Measurements from ENCODE around the gene INPP5B.
A peak's percentile ranks its signal among the peaks of the same experiment; 100 is the strongest.
"Not testable (repeated sequence)": the region's sequence is repeated elsewhere in the genome, so short reads cannot be mapped to it uniquely, and the experiment has no call there.

The INPP5B gene

GRCh38 chr1:37946703-37947360 lies at the start of gene INPP5B:
Gene INPP5B, minus strand, starts transcription at chr1:37947053. Its CDS starts 745 bp downstream, at chr1:37946308.
- peak; percentile 86 for DNase-seq

DNA sequence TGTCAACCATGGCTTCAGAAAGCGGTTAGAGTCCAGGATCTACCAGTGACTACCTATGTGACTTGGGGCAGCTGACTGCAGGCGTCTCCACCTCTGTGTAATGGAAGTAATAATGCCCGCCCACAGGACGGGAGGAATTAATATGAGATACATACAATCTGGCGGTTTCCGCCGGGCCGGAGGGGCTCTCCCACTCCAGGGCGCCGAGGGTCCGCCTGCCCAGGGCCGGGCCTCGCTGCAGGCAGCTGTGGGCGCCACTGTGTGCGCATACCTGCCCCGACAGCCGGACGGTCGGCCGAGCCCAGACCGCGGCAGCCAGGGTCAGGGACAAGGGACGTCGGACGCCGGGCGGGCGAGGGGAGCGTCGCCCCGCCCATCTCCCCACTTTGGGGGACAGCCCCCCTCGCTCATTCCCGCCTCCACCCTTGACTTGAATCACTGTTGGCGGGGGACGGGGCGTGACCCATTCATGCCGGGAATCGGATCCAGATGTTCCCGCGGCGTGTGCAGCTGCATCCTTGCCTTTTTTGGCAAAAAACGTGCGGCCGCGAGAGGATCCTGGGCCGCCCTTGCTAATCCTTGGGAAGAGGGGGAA lies 49.0 kb upstream of the INPP5B start:
- peak; percentile 58 for DNase-seq

DNA sequence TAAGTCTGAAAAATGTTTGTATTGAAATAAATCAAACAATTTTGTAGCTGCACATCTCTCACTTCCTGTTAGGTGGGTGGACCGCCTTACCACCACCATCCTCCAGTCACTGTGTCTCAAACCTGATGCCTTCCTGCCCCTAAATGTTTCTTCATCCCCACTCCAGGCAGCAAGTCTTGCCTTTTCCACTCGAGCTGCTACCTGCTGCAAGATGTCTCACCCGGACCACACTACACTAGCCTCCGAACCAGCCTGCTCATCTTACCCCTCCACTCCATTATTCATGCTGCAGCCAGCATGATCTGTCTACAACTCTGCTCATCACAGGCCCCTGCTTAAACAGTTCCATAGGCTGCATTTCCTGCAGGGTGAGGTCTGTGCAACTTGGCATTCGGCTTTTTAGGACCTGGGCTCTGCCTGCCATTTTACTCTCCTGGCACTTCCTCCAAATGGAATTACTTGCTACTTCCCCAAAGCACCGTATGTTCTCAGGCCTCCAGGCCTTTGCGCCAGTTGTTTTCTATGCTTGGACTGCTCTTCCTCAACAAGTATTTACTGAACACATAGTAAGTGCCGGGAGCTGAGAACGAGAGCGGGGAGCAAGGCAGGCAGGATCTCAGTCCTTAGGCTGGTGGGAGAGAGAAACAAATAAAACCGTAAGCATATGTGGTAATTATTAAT lies 48.2 kb upstream of the INPP5B start:
- no peak for DNase-seq

- peak; percentile 52 for DNase-seq
Observed at GRCh38 chr1:37989361-37989930, 42.6 kb upstream of the INPP5B start.

GRCh38 chr1:37987679-37988078 lies 40.8 kb upstream of the INPP5B start:
- DNase-seq, result no peak

DNA sequence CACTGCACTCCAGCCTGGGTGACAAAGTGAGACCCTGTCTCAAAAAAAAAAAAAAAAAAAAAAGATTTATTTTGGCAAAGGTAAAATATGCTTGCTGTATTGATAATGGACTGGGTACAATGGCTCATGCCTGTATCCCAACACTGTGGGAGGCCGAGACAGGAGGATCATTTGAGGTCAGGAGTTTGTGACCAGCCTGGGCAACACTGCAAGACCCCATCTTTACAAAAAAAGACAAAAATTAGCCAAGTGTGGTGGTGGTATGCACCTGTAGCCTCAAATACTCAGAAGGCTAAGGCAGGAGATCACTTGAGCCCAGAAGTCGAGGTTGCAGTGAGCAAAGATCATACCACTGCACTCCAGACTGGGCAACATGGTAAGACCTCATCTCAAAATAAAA lies 36.7 kb upstream of the INPP5B start:
- no peak for DNase-seq

- no peak for DNase-seq
Observed at GRCh38 chr1:37978541-37978940, 31.7 kb upstream of the INPP5B start.

DNA sequence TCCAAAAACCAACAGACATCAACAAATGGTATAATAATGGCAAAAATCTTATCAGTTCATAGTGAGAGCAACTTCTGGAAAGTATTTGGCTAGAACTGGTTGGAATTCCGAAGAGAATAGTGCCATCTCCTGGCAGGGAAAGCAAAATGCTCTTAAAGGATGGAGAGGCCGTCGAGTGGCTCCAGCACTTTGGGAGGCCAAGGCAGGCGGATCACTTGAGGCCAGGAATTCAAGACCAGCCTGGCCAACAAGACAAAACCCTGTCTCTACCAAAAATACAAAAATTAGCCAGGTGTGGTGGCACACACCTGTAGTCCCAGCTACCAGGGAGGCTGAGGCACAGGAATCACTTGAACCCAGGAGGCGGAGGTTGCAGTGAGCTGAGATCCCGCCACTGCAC lies 28.2 kb upstream of the INPP5B start:
- peak; percentile 65 for DNase-seq

- DNase-seq, result no peak
Observed at GRCh38 chr1:37974567-37974966, 27.7 kb upstream of the INPP5B start.

- not testable (repeated sequence) for DNase-seq
Observed at GRCh38 chr1:37973684-37974083, 26.8 kb upstream of the INPP5B start.

- DNase-seq, result no peak
Observed at GRCh38 chr1:37965301-37965700, 18.4 kb upstream of the INPP5B start.

DNA sequence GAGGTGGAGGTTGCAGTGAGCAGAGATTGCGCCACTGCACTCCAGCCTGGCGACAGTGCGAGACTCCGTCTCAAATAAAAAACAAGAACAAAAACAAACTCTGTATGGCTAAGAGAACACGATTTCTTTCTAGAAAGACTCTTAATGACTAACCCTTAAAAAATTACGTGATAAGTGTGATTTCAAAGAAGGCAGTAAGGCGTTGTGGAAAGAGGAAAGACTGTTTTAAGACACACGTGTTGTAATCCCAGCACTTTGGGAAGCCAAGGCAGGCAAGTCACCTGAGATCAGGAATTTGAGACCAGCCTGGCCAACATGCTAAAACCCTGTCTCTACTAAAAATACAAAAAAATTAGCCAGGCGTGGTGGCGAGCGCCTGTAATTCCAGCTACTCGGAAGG lies 17.3 kb upstream of the INPP5B start:
- not testable (repeated sequence) for DNase-seq

GRCh38 chr1:37958690-37959089 lies 11.8 kb upstream of the INPP5B start:
- peak; percentile 95 for DNase-seq

DNA sequence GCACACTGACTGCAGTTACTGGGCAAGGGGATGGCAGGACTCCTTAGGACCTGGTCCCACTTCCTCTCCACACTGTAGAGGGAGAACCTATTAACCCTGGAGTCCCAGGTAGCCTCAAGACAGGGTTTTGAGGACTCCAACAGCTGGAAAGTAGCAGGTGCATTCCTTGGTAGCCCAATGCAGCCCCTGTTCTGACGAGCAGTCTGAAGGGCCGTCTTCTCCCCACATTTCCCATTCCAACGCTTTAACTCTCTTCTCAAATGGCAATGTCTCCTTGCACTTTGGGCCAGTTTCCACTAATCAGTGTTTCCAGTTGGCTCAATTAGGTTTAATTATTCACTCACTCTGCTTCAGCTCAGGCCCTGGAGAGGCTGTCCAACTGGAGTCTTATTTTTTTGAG lies 8.8 kb upstream of the INPP5B start:
- no peak for DNase-seq

GRCh38 chr1:37954316-37954971 lies 7.6 kb upstream of the INPP5B start:
- DNase-seq, result no peak

DNA sequence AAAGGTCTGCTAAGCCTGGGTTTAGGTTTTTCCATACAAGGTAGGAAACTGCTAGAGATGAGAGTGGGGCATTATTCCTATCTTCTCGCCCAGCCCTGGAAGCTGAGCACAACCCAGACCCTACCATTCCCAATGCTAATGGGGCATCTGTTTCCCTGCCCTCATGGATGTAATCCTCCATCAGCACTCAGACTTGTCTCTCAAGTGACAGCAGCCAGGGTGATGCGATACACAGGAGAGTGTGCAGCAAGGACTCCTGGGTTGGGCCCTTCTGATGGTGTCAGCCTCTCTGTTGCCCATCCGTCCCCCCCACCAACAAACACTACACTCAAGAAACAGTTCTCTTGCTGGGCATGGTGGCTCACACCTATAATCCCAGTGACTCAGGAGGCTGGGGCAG lies 5.9 kb upstream of the INPP5B start:
- DNase-seq, result no peak

- DNase-seq, result no peak
Observed at GRCh38 chr1:37951783-37952624, 5.2 kb upstream of the INPP5B start.

DNA sequence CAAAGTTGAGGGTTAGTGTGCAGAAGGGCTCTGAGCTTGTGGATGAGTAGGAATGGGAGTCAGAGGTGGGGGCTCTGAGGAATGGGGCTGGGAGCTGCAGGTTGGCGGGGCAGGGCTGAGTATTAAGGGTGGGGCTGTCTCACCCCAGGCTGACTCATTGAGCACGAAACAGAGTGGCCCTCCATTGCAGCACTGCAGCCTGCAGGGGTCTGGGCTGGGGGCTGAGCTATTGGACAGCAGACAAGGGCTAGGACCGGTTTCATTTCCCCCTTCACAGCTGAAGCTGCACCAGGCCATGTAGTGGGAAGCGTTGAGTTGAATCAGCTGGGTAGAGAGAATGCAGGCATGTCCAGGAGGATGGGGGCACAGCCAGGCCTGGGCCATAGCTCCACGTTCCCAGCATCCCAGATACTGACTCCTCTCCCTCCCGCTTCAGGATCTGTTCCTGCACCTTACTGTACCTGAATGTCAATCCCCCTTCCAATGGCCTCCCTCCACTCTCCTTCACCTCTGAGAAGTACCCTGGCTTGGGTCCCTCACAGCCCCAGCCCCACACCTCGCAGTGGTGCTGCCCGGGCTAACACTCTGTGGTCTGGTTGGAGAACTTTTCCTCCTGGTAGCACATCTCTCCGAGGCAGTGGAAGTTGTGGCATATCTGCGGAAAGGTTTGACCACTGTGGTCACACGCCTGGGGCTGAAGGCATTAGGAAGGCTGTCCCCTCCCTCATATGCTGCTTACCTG lies 4.4 kb upstream of the INPP5B start:
- no peak for DNase-seq

DNA sequence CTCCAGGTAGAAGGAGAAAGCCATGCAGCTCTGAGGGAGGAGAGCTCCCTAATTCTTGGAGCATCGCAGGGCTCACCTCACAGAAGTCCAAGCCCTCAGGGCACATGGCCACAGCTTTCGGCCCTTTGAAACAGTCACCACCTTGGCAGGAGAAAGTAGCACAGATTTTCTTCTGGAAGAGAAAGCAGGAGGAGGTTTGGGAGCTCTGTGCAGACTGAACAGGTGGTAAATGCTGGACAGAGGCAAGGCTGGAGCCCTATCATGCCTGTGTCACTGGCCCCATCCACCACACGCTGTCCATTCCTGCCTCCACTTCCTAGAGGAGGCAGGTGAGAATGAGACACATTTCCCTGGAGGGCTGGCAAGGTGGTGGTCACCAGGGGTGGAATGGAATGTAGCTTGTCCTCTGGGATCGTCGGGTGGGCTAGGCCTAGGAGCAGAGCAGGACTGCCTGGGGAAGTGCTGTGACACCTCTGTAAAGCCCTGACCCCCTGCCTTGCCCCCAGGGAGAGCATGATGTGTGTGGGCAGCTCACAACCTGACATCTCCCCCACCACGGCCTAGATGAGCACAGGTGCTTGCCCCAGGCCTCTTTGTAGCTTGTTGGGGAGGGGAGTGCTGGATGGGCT lies 2.8 kb upstream of the INPP5B start:
- no peak for DNase-seq

DNA sequence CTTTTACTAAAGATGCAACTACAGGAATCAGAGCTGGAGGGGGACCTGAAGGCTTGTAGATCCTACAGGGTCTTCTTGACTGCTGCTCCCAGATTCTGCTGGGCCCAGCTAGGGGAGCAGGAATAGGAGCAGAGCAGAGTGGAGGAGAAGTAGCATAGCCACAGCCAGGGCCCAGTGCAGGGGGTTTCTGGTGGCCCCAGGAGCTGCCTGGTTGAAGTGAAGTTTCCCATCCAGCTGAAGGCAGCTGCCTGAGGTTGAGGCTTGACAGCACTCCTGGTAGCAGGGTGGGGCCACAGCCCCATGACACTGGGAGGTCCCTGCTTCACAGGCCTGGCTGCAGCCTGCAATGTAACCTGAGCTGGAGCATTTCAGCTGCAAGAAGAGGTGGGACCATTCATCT lies 2.0 kb upstream of the INPP5B start:
- no peak for DNase-seq

- no peak for DNase-seq
Observed at GRCh38 chr1:37948166-37948565, 1.3 kb upstream of the INPP5B start.
